Keratinocyte (primary cell): ENCODE data around the gene KDM3B. TPM values are rescaled to one million over a fixed set of nuclear protein-coding genes. Genes with fewer than 3 reads are reported as not detected.

Experiments used
- DNase-seq: peaks from one replicate; pipeline ENCODE4 v3.0.0-alpha.2; 2011; ENCODE audit warnings: low read depth, missing footprints, low spot score
- FAIRE-seq: peaks from 2 replicates; lab custom pipeline; 2011; peaks lifted over from hg19 to GRCh38; lab: Jason Lieb, UNC
- H2AFZ ChIP-seq: 2 replicates; pipeline ENCODE4 v1.6.0; 2012; ENCODE audit warnings: low read length, control low read depth, inconsistent platforms; ENCODE audit not compliant: control insufficient read depth
- H3K27ac ChIP-seq: 2 replicates; pipeline ENCODE4 v1.5.1; 2011; ENCODE audit warnings: low read length; ENCODE audit not compliant: control insufficient read depth, insufficient read depth
- H3K27me3 ChIP-seq: 3 replicates; pipeline ENCODE4 v1.6.0; 2011; ENCODE audit warnings: low read length; ENCODE audit not compliant: control insufficient read depth, insufficient read depth; ENCODE audit errors: extremely low read depth
- H3K36me3 ChIP-seq, 2 experiments: 2 replicates in 1 of 2; 3 replicates in 1 of 2; pipeline ENCODE4 v1.5.1; 2011; ENCODE audit warnings: low read length in 2 of 2, mild to moderate bottlenecking in 1 of 2; ENCODE audit not compliant: control insufficient read depth in 2 of 2, insufficient read depth in 2 of 2; ENCODE audit errors: extremely low read depth in 1 of 2
- H3K4me1 ChIP-seq: 3 replicates; pipeline ENCODE4 v1.5.1; 2011; ENCODE audit warnings: low read length; ENCODE audit not compliant: control insufficient read depth, insufficient read depth; ENCODE audit errors: extremely low read depth
- H3K4me2 ChIP-seq: 3 replicates; pipeline ENCODE4 v1.6.0; 2011; ENCODE audit warnings: low read depth, low read length; ENCODE audit not compliant: control insufficient read depth, insufficient read depth; ENCODE audit errors: extremely low read depth
- H3K4me3 ChIP-seq, 3 experiments: fragments of 200-600 bp in 1 of 3; sonication (generic) in 1 of 3; 2 replicates in 2 of 3; 3 replicates in 1 of 3; pipeline ENCODE4 v1.5.1; 2011 to 2016; ENCODE audit warnings: low read length in 3 of 3, mild to moderate bottlenecking in 3 of 3, control low read depth in 2 of 3, inconsistent platforms in 1 of 3, low read depth in 1 of 3, mixed read lengths in 1 of 3, mixed run types in 1 of 3, moderate library complexity in 1 of 3; ENCODE audit not compliant: control insufficient read depth in 2 of 3, insufficient read depth in 2 of 3; ENCODE audit errors: extremely low read depth in 1 of 3
- H3K79me2 ChIP-seq: 2 replicates; pipeline ENCODE4 v1.6.0; 2012; ENCODE audit warnings: low read length; ENCODE audit not compliant: control insufficient read depth, insufficient read depth
- H3K9ac ChIP-seq: 3 replicates; pipeline ENCODE4 v1.6.0; 2011; ENCODE audit warnings: low read length; ENCODE audit not compliant: control insufficient read depth, insufficient read depth; ENCODE audit errors: extremely low read depth
- H3K9me1 ChIP-seq: 3 replicates; pipeline ENCODE4 v1.6.0; 2011; ENCODE audit warnings: low read length; ENCODE audit not compliant: control insufficient read depth, insufficient read depth; ENCODE audit errors: extremely low read depth
- H3K9me3 ChIP-seq: 2 replicates; pipeline ENCODE4 v1.5.1; 2012; ENCODE audit warnings: low read depth, low read length; ENCODE audit not compliant: control insufficient read depth
- H4K20me1 ChIP-seq: 3 replicates; pipeline ENCODE4 v1.6.0; 2011; ENCODE audit warnings: low read length; ENCODE audit not compliant: control insufficient read depth, insufficient read depth; ENCODE audit errors: extremely low read depth
- CTCF ChIP-seq, 3 experiments: IDR thresholded peaks in 1 of 3; conservative IDR thresholded peaks in 1 of 3; optimal IDR thresholded peaks in 1 of 3; 2 replicates in 2 of 3; 3 replicates in 1 of 3; pipeline versions ENCODE3 to v1.5.1; 2011; ENCODE audit warnings: low read length in 3 of 3, mild to moderate bottlenecking in 3 of 3, moderate library complexity in 2 of 3, control low read depth in 1 of 3, inconsistent platforms in 1 of 3; ENCODE audit not compliant: insufficient read depth in 2 of 3; ENCODE audit errors: extremely low read depth in 1 of 3
- EZH2 ChIP-seq: IDR thresholded peaks from one replicate; pipeline ENCODE4 v1.6.1; 2012; ENCODE audit warnings: inconsistent platforms, mild to moderate bottlenecking, low read length, moderate library complexity
- dilution Hi-C: fragments of 300-500 bp; cut with MboI; formaldehyde crosslinking; loops from one replicate; pipeline ENCODE4 v1.7.0; 2020; ENCODE audit warnings: low sequenced_read_pairs; ENCODE audit not compliant: extremely low pct_ligation_motif_present
- polyA plus RNA-seq, 5 experiments: library from polyadenylated mRNA; depleted of rRNA in 3 of 5; stranded (reverse) in 3 of 5; stranded (forward) in 1 of 5; unstranded in 1 of 5; fragments of >200 nt; gene quantifications; 1 replicate in 1 of 5; 2 replicates in 3 of 5; 3 replicates in 1 of 5; pipeline versions ENCODE4 v1.2.1 to v1.2.3, GENCODE V29; 2011 to 2012; ENCODE audit warnings: missing spikeins in 2 of 5, low read depth in 1 of 5, low replicate concordance in 1 of 5

The KDM3B gene
- polyA plus RNA-seq, 1 donor (not counting 4 experiments of a cell fraction or from before 2014, with no cell fraction given), result 28.8 TPM

- Histone ChIP-seq H3K27me3 (no peaks in the 10 kb centered on the region), H3K4me3 (no peak overlapping the region), H3K4me2 (no peak overlapping the region), H3K27ac (no peak overlapping the region), H3K4me1 (no peaks in the 10 kb centered on the region), H2AFZ (no peak overlapping the region), H3K9me3 (no peaks in the 10 kb centered on the region), H3K9me1 (no peaks in the 10 kb centered on the region), H4K20me1 (no peaks in the 10 kb centered on the region), H3K36me3 (no peaks in the 10 kb centered on the region), H3K79me2 (peaks cover 87% of the 10 kb centered on the region), H3K9ac (no peak overlapping the region)
- dilution Hi-C loops, result no loop called here
- DNase-seq (no peak), FAIRE-seq (no peak)
- TF ChIP-seq CTCF (optimal IDR thresholded peaks at IDR 0.05 in 1 of 3, IDR thresholded peaks at IDR 0.05 in 1 of 3, conservative IDR thresholded peaks at IDR 0.05 in 1 of 3; ENCODE audit: extremely low read depth in 1 of 3, insufficient read depth in 2 of 3, low read length in 3 of 3), result no peak
- no peak for TF ChIP-seq EZH2
These were observed 8.5 kb downstream of the KDM3B start for GRCh38 chr5:138360941-138361452.

GRCh38 chr5:138364576-138364975 is 12.1 kb downstream of the KDM3B start:
- Histone ChIP-seq H2AFZ (no peak overlapping the region), H3K36me3 (no peaks in the 10 kb centered on the region), H4K20me1 (peaks cover 4% of the 10 kb centered on the region), H3K79me2 (peaks cover 85% of the 10 kb centered on the region), H3K9me1 (peaks cover 3% of the 10 kb centered on the region), H3K27me3 (no peaks in the 10 kb centered on the region), H3K27ac (no peak overlapping the region), H3K4me2 (no peak overlapping the region), H3K9me3 (no peaks in the 10 kb centered on the region), H3K4me3 (no peak overlapping the region), H3K4me1 (no peaks in the 10 kb centered on the region), H3K9ac (no peak overlapping the region)
- TF ChIP-seq EZH2 (no peak), CTCF (optimal IDR thresholded peaks at IDR 0.05 in 1 of 3, IDR thresholded peaks at IDR 0.05 in 1 of 3, conservative IDR thresholded peaks at IDR 0.05 in 1 of 3; ENCODE audit: extremely low read depth in 1 of 3, insufficient read depth in 2 of 3, low read length in 3 of 3) (no peak)
- no peak for FAIRE-seq
- dilution Hi-C loops, result no loop called here
- DNase-seq, result no peak
